HCT116 (cell line): ENCODE measurements around the gene RC3H1.

Source experiments
- JUND ChIP-seq: IDR thresholded peaks from 2 replicates; pipeline ENCODE4 v1.6.1; 2012
- POLR2A ChIP-seq: IDR thresholded peaks from 2 replicates; pipeline ENCODE4 v1.7.0; 2011; ENCODE audit warnings: borderline replicate concordance; ENCODE audit not compliant: insufficient read depth, insufficient read length; ENCODE audit errors: extremely low read depth
- TF ChIP-seq, protein P1 (sequence below), 3 experiments: fragments of 200-600 bp in 1 of 3; sonication (generic) in 1 of 3; IDR thresholded peaks in 2 of 3; conservative IDR thresholded peaks in 1 of 3; 2 replicates each; pipeline ENCODE4 v1.5.1; 2012 to 2017; ENCODE audit warnings: low read depth in 2 of 3, low read length in 2 of 3, antibody characterized with exemption in 1 of 3, borderline replicate concordance in 1 of 3, control low read depth in 1 of 3, mild to moderate bottlenecking in 1 of 3, mixed read lengths in 1 of 3, mixed run types in 1 of 3, moderate library complexity in 1 of 3; ENCODE audit not compliant: insufficient read depth in 1 of 3
- TF ChIP-seq, protein P2 (sequence below): IDR thresholded peaks from 2 replicates; pipeline ENCODE4 v1.6.1; 2012

DNA sequence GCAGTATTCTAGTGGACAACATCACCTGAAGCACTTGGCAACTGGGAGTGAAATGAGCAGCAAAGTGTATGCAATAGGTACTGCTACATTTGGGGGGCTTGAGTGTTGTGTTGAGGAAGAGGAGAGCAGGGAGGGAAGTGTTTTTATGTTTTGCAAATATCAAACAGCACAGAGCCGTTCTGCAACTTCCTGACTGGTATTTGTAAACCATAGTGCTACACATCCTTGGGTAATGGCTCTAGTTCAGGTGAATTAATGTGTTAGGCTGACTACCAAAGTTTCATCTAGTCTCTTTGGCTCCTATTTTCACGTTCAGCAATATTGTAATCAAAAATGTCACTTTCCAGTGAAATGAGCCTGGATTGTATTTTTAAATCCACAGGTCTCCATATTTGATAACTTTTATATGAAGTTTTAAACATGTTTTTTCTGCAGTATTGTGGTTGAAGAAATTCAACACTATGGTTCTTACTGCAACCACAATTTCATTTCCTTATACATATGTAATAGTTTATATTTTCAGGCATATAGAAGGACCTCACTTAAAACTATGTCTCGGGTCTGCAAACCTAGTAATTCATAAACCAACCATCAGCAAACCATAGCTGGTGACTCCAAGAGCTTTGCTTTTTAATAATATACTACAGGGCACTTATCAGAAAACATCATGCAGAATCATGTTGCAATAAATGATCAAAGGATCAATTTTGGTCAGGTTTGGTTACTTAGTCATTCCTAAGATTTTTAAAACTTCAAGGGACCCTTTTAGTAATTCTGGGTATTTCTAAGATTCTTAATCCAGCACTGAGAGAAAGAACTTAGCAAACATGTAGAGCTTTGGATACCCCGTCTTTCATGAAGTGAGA lies 135.2 kb downstream of the RC3H1 start:
- no peak for TF ChIP-seq JUND
- TF ChIP-seq, protein P1, sequence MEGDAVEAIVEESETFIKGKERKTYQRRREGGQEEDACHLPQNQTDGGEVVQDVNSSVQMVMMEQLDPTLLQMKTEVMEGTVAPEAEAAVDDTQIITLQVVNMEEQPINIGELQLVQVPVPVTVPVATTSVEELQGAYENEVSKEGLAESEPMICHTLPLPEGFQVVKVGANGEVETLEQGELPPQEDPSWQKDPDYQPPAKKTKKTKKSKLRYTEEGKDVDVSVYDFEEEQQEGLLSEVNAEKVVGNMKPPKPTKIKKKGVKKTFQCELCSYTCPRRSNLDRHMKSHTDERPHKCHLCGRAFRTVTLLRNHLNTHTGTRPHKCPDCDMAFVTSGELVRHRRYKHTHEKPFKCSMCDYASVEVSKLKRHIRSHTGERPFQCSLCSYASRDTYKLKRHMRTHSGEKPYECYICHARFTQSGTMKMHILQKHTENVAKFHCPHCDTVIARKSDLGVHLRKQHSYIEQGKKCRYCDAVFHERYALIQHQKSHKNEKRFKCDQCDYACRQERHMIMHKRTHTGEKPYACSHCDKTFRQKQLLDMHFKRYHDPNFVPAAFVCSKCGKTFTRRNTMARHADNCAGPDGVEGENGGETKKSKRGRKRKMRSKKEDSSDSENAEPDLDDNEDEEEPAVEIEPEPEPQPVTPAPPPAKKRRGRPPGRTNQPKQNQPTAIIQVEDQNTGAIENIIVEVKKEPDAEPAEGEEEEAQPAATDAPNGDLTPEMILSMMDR (IDR thresholded peaks at IDR 0.05 in 2 of 3, conservative IDR thresholded peaks at IDR 0.05 in 1 of 3; ENCODE audit: borderline replicate concordance in 1 of 3, insufficient read depth in 1 of 3, low read depth in 2 of 3, low read length in 2 of 3): no peak
- TF ChIP-seq POLR2A: no peak
- TF ChIP-seq, protein P2, sequence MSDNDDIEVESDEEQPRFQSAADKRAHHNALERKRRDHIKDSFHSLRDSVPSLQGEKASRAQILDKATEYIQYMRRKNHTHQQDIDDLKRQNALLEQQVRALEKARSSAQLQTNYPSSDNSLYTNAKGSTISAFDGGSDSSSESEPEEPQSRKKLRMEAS: no peak
